Spleen (tissue), 3 donors: Measurements from ENCODE around the gene SELENOM.

Source experiments
- POLR2A ChIP-seq, 3 donors: fragments of 450-650 bp; IDR thresholded peaks; one replicate each; pipeline ENCODE4 v1.5.1; 2017; ENCODE audit warnings: antibody characterized with exemption in 3 of 3, mild to moderate bottlenecking in 1 of 3
- POLR2AphosphoS5 ChIP-seq, 3 donors: sonication (generic); formaldehyde crosslinking; IDR thresholded peaks; one replicate each; pipeline ENCODE4 v1.5.1; 2017; ENCODE audit warnings: antibody characterized with exemption in 3 of 3

DNA sequence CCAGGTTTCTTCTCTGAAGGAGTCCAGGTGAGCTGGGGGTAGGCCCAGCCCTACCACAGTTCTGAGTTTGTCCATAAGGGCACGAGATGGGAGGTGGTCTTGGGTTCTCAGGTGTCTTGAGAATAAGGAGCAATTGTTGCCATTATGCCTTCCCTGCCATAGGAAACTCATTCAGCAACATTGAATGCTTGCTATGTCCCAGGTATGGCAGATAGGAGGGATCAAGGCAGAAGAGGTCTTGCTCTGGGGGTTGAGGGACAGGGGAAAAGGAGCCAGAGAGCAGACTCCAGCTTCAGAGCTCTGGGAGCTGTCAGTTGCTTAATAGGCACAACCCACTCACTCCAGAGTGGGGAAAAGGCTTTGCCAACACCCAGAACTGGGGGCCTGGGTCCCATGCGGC lies 4.3 kb downstream of the SELENOM start:
- no peak for TF ChIP-seq POLR2AphosphoS5 (IDR thresholded peaks at IDR 0.05)
- no peak for TF ChIP-seq POLR2A (IDR thresholded peaks at IDR 0.05)
